Measurements from ENCODE around the gene TMEM203.

GRCh38 chr9:137192859-137193258, 12.6 kb downstream of the TMEM203 start:
- TF ChIP-seq POLR2A (IDR thresholded peaks at IDR 0.05) (no peak), CTCF (IDR thresholded peaks at IDR 0.05) (no peak)
